Head of caudate nucleus (tissue), 42 donors: ENCODE results near the gene CTBP2.

Experiments used
- DNase-seq, 42 donors: peaks; one replicate each; pipeline versions ENCODE4 v3.0.0 to v3.0.0-alpha.2; 2020 to 2021; ENCODE audit warnings: mixed read lengths in 7 of 42
- intact Hi-C: fragments of 100-400 bp; cut with DNase I; formaldehyde crosslinking; loops from one replicate; pipeline ENCODE4 v1.15.0; 2022

Gene CTBP2

DNA sequence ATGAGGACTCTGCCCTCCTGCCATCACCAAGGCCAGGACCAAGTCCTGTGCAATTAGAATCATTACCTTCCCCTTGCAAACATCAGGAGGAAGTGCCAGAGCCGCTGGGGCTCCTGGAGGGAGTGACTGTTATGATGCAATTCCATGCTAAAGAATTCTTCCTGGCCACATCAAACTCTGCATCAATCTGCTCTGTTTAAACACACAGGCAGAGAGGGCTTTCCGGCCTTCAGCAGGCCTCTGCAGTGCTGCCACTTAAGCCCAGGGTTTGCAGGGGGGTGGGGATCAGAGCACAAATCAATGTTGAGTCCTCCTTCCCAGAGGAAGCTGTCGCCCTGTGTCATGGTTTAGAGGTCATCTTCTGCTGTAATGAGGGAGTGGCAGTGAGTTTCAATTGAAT lies 58.1 kb downstream of the CTBP2 start:
- peak in 5 of 42 donors; percentile 4 to 20 (median 16) for DNase-seq
- intact Hi-C loops, result no loop called here

DNA sequence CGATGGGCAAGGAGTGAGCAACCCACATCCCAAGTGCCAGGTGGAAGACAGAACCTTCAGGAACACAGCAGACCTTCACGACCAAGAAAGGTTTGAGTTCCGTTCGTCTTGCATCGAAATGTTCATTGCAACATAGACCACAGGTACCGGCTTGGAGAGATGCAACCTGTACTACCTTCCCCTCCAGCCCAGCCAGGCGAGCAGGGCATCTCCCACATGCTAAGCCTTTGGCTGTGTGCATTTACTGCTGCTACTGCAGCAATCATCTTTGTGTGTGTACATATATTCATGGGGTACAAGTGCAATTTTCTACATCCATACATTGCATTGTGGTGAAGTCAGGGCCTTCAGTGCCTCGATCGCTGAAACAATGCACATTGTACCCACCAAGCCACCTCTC lies 58.8 kb downstream of the CTBP2 start:
- peak in 3 of 42 donors; percentile 5 to 31 (median 19) for DNase-seq
- intact Hi-C loops, result no loop called here

DNA sequence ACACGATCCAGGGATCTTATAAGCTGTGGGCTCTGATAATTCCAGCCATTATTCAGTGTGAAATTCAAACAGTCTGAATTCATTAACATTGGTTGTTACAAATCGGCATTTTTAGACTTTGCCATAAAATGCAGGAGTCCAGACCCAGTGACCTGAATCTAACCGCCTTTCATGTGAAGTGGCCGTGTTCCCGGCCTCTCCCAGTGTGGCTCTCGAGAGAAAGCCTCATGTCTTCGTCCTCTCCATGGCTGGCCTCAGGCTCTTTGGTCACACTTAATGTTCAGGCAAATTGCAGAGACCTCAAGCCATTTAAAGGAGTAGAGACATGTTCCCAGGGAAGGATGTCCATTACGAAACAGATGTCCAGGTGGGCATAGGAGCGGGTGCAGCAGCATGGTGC lies 59.3 kb downstream of the CTBP2 start:
- DNase-seq, result peak in 7 of 42 donors; percentile 11 to 44 (median 22)
- intact Hi-C loops, result no loop called here

DNA sequence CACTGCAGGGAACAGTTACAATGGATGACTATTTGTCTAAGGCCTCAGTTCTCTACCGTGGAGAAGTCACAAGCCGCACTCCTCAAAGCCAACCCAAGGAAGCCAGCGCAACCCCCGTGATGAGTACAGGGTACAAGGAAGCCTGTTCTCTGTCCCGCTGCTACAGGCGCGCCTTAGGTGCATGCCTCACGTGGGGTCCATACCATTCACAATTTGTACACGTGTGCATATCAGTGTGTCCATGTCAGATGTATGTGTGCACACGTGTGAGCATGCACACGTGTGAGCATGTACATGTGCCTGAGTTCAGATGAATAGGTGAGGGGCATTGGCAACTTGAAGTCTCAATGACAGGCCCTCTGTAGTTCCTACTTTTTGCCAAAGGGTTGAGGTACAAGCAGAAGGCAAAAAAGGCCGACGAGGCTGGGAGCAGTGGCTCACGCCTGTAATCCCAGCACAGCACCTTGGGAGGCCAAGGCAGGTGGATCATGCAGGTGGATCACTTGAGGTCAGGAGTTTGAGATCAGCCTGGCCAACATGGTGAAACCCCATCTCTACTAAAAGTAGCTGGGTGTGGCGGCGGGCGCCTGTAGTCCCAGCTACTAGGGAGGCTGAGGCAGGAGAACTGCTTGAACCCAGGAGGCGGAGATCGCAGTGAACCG lies 62.8 kb downstream of the CTBP2 start:
- intact Hi-C loops, result no loop called here
- peak in 3 of 42 donors; percentile 0 to 21 (median 0) for DNase-seq

DNA sequence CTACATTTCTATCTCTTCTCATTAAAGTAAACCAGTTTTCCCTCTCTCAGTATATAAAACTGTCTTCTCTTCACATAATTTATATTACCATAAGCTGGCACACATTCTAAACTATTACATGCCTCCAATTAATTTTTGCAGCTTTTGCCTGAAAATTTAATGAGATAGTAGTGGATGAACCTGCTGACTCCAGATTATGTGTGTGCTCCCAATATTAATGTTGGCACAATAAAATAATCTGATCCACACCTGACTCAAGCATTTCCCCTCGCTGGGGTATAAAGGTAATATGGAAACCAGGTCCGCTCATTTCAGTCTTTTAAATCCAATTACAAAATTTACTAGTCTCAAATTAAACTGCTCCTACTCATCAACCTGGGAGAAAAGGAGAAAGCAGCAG lies 63.4 kb downstream of the CTBP2 start:
- intact Hi-C loops, result no loop called here
- no peak for DNase-seq

DNA sequence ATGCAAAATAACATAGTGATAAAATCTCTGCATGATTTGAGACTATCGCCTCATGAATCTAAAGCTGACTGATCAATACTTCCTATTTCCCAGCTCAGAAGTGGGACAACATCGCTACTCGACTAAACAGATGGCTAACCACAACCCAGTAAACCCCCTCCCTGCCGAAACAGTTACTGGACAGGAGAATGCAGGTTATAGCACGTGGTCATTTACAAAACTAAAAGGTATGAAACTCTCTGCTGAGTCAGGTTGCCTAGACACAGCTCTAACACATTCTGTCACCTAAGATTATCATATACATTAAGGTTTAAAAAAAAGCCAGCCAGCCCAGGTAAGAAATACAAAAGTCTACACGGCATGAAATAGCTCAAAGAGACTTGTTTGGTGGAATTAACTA lies 64.0 kb downstream of the CTBP2 start:
- no peak for DNase-seq
- intact Hi-C loops, result no loop called here

DNA sequence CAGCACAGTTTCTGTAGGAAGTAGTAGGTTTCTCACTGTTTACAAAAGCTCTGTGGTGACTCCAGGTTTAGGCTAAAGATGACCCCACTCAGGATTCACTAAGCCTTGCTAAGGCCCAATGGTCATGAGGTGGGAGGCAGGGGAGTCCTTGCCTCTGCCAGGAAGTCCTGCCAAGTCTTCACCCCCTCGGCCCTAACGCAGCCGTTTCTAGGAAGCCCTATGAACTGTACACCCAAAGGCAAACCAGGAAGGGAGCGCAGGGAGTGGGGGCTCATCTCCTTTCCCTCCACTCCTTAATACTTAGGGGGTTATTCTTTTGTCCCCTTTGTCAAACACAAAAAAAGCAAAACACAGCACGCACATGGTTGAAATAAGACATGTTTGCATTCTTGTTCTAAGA lies 64.6 kb downstream of the CTBP2 start:
- peak in 2 of 42 donors; percentile 4 to 9 for DNase-seq
- intact Hi-C loops, result no loop called here

DNA sequence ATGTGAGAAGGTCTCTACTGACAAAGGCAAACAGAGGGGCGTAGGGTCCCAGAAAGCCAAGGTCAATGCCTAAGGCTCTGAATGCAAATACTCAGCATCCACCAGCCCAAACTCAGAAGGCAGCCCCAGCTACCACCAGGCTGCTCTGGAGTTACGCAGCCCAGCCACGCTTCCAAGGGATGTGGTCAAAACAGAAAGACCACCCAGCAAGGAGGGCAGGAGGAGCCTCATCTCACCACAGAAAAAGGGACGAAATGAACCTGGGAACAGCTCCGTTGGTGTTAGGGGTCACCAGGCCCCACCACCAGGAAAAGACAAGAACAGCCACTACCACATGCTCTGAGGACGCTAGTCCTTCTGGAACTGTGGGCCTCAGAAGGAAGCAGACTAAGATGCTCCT lies 65.1 kb downstream of the CTBP2 start:
- DNase-seq, result peak in 1 of 42 donors; percentile 2
- intact Hi-C loops, result no loop called here

DNA sequence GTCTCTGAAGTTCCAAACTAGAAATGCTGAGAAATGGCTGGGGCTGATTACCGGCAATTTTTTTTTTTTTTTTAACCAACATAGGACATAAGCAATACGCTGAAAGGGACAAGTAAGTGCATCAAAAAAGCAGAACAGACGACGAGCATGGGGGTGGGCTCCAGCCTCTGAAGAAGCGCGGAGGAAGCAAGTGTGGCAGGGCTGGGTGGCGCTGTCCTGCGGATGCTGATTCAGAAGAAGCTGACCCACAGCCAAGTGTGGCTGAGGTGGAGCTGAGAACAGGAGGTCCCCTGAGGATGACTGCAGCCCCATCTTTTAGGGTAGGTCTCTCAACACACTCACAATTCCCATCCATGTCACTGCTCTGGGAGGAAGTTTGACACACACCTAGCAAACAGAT lies 65.6 kb downstream of the CTBP2 start:
- intact Hi-C loops, result no loop called here
- peak in 2 of 42 donors; percentile 14 to 26 for DNase-seq

DNA sequence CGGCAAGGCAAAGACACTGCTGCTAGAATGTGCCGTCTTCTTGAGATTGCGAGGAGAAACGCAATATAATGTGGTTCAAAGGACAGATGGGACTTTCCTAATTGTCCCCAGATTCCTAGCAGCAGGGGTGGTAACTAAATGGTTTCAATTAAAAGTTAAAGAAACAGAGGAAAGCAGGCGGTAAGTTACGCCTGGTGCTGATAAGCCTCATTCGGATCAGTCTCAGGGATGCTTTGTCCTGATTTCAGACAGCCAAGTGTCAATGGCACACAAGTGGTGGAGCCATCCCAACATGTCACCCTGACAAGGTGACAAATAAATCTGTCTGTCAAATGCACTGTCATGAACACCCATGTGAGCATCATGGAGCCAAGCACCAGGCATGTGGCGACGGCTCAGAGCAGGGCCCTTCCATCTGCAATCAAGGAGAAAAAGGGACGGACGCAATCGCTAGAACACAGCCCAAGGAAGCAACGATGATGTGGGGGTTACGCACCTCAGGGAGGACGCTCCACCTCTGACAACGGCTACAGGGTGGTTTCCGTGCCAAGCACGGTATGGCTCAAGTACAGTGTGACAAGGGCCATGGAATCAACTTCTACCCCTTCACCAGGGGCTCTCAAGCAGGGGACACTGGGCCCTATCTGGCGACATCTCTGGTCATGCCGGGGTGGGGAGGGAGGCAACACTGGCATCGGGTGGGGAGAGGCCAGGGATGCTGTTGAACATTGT lies 66.2 kb downstream of the CTBP2 start:
- peak in 3 of 42 donors; percentile 10 to 21 (median 20) for DNase-seq

DNA sequence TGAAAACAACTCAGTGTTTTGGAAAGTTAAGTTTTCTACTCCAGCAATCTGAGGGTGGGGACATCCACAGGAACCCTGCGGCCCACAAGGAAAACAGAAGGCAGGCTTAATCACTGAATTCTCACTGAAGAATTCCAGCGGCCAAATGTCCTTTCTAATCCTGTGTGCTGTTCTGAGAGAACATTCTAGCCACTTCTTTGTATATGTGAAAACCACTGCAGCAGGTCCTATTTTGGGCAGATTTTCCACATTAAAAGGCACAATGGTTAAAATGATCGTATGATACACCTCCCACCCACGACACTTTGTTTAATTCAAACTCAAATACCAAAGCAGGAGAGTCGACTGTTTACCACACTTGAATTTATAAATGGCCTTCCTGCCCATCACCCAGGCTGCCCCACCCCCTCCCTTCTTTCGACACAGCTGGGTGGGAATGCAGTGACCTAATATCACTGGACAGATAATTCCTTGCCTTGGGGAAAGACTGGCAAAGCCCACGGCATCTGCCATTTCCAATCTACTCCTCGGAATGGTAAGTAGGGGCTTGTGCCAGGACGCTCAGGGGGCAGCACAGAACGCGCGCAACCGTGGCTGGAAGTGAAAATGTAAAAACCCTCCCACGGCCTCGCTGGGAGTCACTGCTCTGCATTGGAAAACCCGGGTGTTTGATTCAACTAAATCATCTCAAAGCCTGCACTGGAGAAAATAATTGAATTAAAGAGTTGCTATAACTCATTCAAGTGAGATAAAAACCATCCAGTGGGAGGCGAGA lies 67.0 kb downstream of the CTBP2 start:
- intact Hi-C loops, result no loop called here
- DNase-seq, result peak in 15 of 42 donors; percentile 16 to 73 (median 43)

More for the DNA sequence above, 66.2 kb downstream of the CTBP2 start:
- intact Hi-C loops, result no loop called here

DNA sequence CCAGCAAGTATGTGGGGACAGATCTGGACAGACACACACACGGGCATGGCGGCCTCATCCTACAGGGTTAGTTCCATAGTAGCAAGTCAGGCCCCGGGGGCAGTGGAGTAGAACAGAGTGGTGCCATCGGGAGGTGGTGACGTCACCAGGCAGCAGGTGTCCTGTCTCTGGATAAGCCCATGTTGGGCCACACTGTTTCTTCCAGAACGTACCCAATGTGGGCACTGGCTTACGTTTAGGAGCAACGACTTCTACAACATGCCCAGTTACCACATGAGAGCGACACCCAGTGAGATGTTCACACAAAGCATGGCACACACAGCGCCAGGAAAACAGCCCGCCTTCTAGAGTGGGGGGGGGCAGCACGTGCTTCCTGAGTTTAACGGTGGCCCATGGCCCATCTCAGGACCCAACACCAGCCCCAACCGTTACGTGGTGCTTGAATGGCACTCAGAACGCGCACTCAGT lies 67.8 kb downstream of the CTBP2 start:
- DNase-seq, result peak in 2 of 42 donors; percentile 9 to 25
- intact Hi-C loops, result no loop called here

DNA sequence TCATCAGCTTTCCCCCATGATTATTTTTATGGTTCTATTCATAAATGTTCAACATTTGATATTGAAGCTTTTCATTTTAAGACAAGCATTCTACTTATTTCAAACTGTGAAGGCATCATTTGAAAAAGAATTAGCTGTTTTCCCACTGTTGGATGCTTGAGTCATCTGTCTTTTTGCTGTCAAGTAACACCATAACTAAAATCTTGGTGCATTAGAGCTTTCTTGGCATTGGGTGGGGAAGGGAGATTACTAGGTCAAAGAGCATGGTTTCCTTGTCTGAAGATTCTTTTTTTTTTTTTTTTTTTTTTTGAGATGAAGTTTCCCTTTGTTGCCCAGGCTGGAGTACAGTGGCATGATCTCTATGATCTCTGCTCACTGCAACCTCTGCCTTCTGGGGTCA lies 68.5 kb downstream of the CTBP2 start:
- no peak for DNase-seq
- intact Hi-C loops, result no loop called here

DNA sequence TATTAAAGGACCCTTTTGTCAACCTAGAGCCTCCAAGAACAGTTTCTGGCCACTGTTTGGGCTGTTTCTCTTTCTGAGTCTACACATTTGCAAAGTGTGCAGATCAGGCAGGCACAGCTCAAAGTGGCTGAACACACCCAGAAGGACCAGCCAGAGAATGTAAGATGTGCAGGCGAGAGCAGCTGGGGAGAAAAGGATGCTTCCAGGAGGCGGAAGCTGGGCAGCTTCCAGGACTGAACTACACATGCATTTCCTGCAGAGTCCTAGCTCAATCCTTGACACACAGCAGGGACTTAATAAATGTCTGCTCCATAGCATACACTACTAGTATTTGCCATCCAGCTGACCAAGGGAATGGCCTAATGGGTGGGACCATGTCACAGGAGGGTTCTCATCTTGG lies 70.9 kb downstream of the CTBP2 start:
- intact Hi-C loops, result no loop called here
- DNase-seq, result peak in 3 of 42 donors; percentile 0 to 23 (median 13)

DNA sequence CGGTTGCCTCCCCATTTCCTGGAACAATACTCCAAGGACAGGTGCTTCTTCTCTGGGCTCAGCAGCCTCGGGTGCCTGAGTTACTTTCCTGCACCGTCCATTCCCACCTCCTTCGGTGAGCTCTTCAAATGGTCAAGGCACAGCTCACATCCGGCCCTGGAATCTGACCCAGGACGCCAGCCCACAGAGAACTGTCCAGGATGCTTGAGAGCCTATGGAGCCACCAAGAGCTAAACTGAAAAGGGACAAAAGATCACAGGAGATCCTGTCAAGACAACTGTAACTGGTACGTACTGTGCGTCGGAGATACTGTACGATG lies 72.5 kb downstream of the CTBP2 start:
- intact Hi-C loops, result no loop called here
- no peak for DNase-seq

DNA sequence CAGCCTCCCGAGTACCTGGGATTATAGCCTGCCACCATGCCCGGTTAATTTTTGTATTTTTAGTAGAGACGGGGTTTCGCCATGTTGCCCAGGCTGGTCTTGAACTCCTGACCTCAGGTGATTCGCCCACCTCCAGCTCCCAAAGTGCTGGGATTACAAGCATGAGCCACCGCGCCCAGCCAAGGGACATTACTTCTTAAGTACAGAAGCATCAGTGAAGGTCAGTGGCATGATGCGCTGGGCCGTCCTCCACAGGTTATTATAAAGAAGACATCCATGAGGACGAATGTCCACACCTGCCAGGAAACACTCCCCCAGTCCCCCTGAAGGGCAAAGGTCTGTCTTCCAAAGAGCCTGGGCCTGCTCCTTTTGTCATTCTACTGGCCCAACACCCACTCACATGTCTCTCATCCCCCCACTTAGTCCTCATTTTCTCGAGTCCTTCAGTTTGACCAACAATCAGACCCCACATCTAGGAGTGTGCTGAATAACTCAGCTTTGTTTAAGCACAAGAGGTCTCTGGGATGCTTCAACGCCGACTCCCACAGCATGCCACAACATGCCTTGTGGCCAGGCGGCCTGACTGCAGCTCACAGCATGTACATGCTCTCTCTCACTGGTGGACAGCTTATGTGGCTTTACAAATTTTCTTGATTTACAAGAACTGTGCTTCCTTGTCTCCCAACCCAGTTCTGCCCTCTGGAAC lies 73.0 kb downstream of the CTBP2 start:
- intact Hi-C loops, result no loop called here

DNA sequence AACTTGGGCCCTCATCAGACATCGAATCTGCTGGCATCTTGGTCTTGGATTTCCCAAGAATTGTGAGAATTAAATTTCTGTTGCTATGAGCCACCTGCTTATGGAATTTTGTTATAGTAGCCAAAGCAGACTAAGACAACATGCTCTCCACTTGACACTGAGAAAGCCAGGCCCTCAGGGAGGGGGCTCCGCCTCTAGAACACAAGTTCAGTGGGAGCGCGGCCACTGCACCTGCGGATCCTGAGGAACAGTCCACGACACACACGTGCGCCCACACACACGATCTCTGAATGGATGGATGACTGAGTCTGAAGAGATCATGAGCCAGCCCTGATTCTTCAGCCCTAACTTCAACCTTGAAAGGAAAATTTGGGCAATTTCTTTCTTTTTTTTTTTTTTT lies 73.7 kb downstream of the CTBP2 start:
- intact Hi-C loops, result no loop called here

More for the DNA sequence above, 73.0 kb downstream of the CTBP2 start:
- DNase-seq, result no peak

DNA sequence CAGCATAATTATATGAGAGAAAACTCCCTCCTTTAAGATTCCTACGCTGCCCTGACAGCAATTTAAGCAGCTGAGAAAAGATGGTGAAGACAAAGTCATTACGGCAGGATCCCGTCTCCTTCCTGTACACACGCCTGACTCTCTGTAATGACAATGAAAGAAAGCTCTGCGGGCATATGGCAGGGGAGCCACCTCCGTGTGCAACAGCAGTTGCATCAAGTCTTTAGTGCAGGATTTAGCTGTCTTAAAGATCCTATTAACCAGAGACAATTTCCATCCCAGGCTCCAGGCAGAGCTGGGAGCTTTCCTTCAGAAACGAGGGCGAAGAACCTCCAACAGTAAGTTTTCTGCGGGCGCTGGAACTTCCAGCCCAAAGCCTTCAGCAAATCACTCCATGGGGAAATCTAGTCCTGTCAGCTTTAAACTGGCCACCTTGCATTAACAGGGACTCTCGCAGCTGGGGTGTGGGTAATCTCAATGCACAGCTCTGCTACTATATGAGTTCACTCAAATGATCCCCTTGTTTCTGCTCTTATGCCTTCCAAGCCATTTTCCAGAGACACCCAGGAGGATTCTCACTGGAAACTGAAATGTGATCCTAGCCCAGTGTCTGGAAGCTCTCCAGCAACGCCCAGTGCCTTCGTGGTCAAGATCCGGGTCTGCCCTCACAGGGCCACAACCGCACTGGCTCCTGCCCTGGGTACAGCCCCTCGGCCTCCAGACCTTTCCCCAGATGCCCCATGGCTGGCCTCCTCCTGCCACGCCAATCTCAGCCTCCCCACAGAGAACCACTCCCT lies 74.9 kb downstream of the CTBP2 start:
- intact Hi-C loops, result no loop called here
- peak in 2 of 42 donors; percentile 12 to 36 for DNase-seq

More for the DNA sequence above, 73.7 kb downstream of the CTBP2 start:
- DNase-seq, result no peak
